ENCODE data around the gene CAP2.
A peak's percentile ranks its signal among the peaks of the same experiment; 100 is the strongest.
"Not testable (repeated sequence)": the region's sequence is repeated elsewhere in the genome, so short reads cannot be mapped to it uniquely, and the experiment has no call there.

The CAP2 gene

DNA sequence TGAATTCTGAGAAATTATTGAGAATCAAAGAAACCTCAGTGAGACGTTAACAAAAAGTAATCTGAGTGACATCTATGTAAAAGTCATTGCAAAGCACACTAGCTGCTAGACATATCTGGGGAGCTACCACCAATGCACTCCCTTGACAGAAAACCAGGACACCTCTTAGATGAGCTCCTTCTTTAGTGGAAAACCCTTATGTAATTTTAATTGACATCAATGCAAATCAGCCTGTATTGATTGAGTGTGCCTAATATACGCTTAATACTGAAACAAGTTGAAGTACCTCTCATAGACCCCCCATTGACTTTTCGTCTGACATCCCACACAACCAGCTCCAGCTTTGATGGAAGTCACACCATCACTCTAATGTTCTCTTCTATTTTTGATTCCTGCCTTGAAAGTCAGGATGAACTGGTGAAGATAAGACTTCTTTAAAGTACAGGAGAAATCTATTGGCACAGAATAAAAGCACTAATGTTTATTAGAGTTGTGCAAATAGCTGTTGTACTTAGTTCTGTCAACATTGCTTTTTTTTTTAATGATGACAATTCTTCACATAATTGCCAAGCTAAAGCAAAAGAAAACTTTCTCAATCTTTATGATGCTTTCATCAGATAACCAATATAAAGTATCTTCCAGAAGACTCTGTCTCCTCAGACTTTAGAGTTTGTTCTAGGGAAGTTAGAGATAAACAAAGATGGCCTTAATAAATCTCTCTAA lies 108.7 kb downstream of the CAP2 start:
- DNase-seq (ENCODE audit: low read depth): no peak

DNA sequence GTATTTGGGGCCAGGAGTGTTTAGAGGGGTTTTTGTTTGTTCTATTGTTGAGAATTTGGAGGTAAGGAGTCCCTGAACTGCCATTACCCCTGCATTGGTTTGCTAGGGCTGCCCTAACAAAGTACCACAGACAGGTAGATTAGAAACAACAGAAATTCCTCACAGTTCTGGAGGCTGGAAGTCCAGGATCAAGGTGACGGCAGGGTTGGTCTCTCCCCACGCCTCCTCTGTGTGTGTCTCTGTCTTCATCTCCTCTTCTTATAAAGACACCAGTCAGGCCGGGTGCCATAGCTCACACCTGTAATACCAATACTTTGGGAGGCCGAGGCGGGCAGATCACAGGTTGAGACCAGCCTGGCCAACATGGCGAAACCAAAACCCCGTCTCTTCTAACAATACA lies 109.7 kb downstream of the CAP2 start:
- no peak for DNase-seq (ENCODE audit: low read depth)

DNA sequence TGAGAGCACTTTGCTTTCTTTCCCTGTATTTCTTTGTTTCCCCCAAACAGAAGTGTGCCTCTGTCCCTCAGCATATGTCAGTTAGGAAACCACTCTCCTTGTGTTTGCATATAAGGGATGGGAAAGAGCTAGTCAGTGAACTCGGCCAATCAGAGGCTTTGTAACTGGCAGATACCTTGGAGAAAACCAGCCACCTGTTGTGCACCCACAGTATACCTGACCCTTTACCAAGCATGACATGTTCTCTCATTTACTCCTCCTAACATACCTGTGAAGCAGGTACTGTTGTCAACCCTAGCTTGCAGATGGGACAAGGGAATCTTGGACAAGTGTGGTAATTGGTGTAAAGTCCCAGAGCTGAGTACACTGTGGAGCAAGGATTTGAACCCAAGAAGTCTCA lies 110.6 kb downstream of the CAP2 start:
- DNase-seq (ENCODE audit: low read depth): no peak

DNA sequence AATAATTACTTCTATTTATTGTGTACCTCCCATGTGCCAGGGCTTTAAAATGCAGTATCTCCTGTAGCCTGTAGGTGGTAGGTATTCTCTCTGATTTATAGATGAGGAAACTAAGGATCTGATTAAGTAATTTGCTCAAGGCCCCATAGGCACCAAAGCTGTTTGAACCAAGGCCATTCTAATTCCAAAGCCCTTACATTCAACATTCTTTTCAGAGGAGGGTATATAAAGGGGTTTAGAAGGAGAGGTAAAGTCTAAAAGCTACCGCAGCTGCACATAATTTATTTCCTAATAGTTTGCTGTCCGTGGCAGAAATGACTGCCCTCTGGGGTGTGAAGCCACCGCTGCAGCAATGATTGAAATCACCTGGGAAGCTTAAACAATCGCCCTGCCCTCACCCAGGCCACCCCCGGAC lies 111.7 kb downstream of the CAP2 start:
- no peak for DNase-seq (ENCODE audit: low read depth)

DNA sequence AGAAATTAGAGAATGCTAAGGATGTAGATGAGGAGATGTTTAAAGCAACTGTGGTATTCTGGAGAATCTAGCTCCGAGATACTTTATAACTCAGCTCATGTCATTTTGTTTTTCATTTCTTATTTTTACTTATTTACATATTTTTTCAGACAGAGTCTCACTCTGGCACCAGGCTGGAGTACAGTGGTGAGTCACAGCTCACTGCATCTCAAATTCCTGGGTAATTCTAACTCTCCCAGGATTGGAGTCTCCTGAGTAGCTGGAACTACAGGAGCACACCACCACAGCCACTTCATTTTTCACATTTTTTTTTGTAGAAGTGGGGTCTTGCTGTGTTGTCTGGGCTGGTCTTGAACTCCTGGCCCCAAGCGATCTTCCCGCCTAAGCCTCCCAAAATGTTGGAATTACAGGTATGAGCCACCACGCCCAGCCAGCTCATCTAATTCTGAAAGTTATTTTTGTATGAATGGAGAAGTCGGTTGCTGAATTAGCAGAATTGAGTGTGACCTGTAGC lies 112.4 kb downstream of the CAP2 start:
- no peak for DNase-seq (ENCODE audit: low read depth)

DNA sequence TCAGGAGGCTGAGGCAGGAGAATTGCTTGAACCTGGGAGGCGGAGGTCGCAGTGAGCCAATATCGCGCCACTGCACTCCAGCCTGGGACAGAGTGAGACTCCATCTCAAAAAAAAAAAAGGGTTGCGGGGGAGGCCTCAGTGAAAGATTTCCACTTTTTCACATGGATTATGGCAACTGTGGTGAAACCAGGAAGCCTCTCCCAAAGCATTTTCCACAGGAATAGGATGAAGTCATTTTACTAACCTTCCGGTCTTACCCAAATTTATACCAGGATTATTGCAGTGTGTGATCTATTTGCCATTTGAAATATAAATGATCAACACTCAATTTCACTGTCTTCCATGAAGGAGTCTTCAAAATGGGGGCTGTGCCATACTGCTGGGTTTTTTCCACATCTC lies 113.1 kb downstream of the CAP2 start:
- DNase-seq (ENCODE audit: low read depth): no peak

DNA sequence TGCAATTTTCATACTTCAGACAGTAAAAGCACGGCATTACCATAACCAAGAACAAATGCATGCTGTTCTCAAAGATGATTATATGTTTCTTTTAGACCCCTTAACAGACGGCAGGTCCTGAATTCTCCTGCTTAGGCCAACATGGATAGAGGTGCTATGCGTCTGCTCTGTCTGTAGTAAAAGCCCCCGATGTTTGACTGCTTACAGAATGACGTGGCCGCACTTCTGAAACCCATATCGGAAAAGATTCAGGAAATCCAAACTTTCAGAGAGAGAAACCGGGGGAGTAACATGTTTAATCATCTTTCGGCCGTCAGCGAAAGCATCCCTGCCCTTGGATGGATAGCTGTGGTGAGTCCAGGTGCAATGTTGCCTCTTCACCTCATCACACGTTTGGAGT lies 113.6 kb downstream of the CAP2 start:
- no peak for DNase-seq (ENCODE audit: low read depth)

DNA sequence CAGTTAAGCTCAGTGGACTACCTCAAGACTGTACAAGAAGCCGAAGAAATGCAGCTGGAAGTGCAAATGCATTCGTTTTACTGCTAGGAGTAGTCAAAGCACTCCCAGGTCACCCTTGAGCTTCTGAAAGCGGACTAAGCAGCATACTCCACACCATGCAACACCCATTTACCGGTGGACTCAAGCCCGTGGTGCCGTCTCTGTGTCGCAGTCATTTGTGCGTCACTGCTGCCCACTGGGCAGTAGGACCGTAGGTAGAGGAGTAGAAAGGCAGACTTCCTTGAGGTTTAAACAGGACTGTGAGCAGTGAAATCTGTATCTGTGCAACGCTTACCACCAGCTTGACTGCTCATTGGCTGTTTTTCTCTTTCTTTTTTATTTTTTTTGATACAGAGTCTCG lies 117.7 kb downstream of the CAP2 start:
- no peak for DNase-seq (ENCODE audit: low read depth)

DNA sequence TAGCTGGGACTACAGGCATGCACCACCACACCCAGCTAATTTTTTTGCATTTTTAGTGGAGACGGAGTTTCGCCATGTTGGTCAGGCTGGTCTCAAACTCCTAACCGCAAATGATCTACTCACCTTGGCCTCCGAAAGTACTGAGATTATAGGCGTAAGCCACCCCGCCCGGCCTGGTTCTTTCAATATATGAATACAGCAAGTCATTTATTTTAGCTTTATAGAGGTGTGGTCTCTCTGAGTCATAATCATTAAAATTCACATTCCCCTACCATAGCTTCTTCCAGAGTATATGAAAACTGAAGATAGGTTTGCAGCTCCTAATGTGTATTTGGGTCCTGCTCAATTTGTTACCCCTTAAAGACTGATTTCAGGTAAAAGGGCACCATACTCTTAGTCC lies 118.2 kb downstream of the CAP2 start:
- no peak for DNase-seq (ENCODE audit: low read depth)

DNA sequence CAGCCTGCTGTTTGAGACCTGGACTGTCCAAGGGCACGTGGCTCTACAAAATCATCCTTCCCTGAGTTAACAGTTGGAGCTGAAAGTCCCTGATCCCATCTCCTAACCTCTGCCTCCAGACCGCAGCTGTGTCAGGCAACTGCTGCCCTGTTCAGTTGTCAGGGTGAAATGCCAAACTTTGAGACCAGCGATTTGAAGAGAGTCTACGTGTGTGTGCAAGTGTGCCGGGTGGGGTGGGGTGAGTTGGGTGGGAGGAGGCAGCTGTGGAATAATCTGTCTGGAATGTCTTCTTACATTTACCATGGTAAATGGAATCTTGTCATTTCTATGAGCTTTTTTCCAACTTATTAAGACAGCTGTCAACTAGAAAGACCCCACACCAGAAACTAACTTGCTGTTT lies 125.7 kb downstream of the CAP2 start:
- DNase-seq (ENCODE audit: low read depth): no peak

DNA sequence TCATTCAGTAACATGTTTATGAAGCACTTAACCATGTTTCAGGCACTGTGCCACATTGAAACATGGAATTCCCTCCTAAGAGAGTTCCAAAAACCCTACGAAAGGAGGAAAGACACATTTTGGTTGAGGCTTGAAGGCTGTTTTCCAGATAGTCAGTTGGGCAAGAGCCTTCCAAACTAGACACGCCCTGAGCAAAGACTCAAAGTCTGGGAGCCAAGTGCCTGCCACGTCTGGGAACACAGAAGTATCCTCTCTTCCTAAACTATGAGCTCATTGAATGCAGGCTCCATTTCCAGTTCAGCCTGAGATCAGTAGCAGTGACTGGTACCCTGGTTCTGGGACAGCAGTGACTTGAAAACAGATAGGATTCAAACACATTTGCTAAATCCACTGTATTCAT lies 132.2 kb downstream of the CAP2 start:
- DNase-seq (ENCODE audit: low read depth): no peak

DNA sequence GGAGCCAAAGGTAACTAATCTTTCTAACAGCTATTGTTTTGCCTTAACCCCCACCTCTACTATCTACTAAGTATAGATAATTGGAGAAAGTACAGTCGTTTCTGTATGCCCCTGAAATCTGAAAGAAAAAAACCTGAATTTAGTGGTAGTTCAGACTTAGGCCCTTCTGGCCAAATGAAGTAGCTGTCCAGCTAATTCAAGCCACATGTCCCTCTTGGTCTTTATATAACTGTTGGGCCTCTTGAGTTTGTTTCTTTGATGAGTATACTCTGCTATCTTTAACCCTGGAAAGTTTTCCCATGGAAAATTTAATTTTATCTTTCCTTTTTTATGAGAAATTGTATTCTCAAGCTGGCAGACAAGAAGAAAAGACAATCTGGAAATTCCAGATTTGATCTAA lies 133.7 kb downstream of the CAP2 start:
- no peak for DNase-seq (ENCODE audit: low read depth)

DNA sequence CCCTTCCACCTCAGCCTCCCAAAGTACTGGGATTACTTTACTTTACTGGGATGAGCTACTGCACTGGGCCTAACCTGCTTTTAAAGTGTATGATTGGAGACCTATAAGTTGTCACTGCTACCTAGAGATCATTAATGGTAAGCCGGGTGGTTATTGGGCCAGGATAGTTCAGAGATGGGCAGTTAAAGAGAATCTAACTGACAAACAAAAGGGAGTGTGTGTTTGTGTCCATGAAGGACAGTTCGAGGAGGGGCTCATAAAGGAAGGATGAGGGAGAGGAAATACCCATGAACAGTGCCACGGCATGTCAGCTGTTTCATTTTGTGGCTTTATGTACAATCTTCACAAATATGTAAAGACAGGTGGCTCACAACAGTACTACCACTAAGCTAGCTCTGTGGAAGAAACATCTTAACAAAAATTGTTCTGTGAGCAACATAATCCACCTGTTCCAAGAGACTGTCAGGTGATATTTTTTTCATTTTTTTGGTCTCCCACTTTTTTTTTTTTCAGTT lies 137.0 kb downstream of the CAP2 start:
- no peak for DNase-seq (ENCODE audit: low read depth)

DNA sequence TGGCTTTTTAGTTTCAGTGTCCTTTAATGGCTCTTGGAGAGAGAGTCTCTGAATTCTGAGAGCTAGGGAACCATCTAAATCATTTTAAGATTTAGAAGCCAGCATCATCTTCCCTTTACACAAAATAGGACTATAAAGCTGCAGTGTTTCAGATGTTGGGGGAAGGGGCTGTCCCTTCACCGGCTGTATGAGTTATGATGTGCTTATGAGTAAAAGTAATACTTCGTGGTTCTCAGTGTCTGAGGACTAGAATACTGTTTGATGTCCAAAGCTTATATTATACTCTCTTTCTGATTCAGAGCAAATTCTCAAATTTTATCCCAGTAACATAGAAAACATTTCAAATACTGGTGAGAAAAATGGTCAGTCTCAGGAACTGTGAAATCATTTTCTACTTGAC lies 143.2 kb downstream of the CAP2 start:
- no peak for DNase-seq (ENCODE audit: low read depth)

DNA sequence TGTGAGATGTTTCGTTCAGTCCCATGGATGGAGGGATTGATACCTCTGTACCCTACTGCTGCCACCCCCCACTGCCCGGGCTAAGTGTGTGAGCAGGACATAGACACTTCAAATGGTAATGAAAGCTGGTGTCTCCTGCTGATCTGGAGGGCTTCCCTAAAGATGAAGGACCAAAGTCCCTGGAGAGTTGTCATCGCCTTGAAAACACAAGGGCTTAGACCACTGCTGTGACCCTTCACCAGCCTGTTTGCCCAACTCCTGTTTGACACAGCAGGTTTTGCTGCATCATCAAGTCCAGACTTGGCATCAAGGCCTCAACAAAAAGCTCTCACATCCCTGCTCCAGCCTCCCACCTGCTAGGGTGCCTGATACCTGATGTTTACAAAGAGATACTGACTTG lies 148.8 kb downstream of the CAP2 start:
- no peak for DNase-seq (ENCODE audit: low read depth)

DNA sequence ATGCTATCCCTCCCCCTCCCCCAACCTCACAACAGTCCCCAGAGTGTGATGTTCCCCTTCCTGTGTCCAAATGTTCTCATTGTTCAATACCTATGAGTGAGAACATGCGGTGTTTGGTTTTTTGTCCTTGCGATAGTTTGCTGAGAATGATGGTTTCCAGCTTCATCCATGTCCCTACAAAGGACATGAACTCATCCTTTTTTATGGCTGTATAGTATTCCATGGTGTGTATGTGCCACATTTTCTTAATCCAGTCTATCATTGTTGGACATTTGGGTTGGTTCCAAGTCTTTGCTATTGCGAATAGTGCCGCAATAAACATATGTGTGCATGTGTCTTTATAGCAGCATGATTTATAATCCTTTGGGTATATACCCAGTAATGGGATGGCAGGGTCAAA lies 152.3 kb downstream of the CAP2 start:
- not testable (repeated sequence) for DNase-seq (ENCODE audit: low read depth)

DNA sequence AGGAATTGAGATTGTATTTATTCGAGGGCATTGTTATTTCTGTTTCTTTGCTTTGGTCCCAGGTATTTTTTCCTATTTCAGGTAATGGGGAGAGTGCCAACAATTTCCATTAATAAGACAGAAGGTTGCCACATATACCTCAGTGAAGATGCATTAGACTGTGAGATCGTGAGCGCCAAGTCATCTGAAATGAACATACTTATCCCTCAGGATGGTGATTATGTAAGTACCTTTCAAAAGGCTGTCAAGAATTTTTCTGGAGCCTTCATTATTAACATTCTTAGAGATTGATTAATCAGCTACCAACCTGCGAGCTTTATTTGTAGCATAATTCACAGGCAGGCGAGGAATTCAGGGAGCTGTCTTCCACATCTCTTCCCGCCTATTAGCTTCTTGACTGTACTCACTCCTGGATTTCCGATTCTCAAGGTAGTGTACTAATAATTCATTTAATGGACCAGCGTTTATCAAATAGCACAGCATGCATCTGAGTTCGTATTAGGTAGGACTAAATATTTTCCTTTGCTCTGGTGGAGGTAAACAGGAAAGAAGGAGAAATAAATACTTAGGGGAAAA lies 158.1 kb downstream of the CAP2 start:
- DNase-seq (ENCODE audit: low read depth): no peak

DNA sequence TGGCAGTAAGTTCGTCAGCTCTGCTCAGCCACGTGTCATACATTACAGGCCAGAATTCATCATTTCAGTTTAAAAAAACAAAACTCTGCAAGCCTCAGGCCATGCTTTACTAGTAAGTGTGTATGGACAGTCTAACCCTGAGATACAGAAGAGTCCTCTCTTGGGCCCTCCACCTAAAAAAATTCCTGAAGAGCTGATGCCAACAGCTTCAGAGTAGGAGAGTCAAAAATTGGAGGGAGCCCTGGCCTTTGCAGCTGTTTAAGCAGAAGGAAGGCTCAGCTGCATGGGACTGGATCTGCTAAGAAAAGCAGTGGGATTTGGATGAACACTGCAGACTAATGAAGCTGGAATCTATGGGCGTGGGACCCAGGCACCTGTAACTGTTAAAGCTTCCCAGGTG lies 159.5 kb downstream of the CAP2 start:
- no peak for DNase-seq (ENCODE audit: low read depth)

DNA sequence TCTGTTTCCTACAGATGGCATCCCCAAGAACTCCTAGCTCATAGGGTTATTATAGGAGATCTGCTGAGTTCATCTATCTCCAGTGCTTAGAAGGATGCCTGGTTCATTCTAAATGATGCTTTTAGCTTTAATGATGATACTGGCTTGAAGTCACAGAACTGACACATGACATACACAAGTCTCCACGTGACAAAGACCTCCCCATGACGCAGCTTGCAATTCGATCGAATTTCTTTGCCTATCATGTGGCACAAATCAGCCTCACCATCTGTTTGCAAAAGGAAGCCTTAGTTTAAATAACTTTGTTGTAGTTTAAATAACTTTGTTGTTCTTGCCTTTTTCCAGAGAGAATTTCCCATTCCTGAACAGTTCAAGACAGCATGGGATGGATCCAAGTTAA lies 162.6 kb downstream of the CAP2 start:
- no peak for DNase-seq (ENCODE audit: low read depth)

DNA sequence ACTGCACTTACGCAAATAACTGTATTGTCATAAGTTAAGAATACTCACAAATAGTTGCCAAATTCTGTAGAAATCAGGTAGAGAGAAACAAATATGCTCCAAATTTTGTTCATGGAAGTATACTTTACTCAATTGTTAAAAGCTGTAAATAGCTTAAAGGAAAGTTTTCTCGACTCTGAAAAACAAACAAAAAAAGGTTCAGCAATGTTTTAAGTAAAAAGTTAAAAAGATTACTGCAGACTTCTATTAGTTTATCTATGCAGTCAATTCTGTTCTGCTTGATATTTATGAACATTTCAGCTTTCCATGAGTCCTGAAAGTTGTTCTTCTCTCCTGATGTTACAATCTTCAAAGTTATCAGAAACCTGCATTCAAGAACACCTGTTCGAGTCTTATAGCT lies 169.2 kb downstream of the CAP2 start:
- no peak for DNase-seq (ENCODE audit: low read depth)

DNA sequence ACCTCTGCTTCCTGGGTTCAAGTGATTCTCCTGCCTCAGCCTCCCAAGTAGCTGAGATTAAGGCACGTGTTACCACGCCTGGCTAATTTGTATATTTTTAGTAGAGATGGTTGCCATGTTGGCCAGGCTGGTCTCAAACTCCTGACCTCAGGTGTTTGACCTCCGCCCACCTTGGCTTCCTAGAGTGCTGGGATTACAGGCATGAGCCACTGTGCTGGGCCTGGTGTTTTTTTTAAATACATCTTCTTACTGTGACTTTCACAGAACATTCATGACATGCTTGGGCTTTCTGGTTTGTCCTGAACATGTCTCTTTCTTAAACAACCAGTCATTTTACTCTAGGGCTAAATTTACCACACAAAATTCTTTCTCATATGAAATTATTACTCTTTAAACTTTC lies 172.0 kb downstream of the CAP2 start:
- no peak for DNase-seq (ENCODE audit: low read depth)

DNA sequence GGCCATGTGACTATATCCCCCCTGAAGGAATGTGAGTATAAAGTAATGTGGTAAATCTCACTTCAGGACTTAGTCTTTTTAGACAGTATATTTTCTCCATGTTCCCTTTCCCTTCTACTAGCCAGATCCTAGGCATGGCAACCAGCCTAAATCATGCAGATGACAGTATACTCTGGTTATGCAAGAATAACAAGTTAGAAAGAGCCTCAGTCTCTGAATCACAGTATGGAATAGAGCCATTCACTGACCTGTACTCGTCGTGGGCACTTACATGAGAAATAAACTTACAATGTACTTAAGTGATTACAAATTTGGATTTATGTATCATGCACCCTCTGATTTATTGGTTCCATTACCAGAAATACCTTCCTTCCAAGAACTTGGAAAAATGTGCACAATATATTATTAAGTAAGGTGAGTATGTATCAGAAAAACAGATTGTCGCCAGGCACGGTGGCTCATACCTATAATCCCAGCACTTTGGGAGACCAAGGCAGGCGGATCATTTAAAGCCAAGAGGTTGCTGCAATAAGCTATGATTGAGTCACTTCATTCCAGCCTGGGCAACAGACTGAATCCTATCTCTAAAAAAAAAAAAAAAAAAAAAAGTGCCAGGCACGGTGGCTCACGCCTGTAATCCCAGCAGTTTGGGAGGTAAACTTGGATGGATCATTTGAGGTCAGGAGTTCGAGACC lies 181.6 kb downstream of the CAP2 start:
- DNase-seq (ENCODE audit: low read depth): peak; percentile 56

DNA sequence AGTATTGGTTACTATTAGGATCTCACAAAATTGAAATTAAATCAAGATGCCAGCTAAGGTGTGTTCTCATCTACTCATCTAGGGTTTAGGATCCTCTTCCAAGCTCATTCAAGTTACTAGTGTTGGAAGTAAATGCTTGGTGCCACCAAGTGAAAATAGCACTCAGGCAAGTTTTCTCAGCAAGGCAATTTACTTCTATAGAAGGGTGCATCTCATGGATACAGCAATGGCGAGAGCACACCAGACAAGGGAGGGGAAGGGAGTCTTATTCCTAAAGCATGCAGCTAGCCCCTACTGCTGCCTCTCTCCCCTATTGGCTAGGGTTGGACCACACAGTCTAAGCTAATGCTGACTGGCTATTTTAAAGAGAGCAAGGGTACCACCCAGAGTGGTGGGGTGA lies 183.7 kb downstream of the CAP2 start:
- DNase-seq (ENCODE audit: low read depth): no peak
